Skeletal muscle tissue (tissue), 4 donors: ENCODE measurements around the gene HOMER2. TPM values are rescaled to one million over a fixed set of nuclear protein-coding genes. Genes with fewer than 3 reads are reported as not detected.
"Not testable (repeated sequence)": the region's sequence is repeated elsewhere in the genome, so short reads cannot be mapped to it uniquely, and the experiment has no call there.

Experiments
- H3K27ac ChIP-seq: one replicate; pipeline ENCODE4 v1.7.0; 2013; ENCODE audit warnings: mild to moderate bottlenecking, low read depth, low read length, inconsistent platforms
- H3K27me3 ChIP-seq, 3 donors: one replicate each; pipeline ENCODE4 v1.7.0; 2013; ENCODE audit warnings: low read length in 3 of 3; ENCODE audit not compliant: control insufficient read depth in 3 of 3, insufficient read depth in 3 of 3
- H3K36me3 ChIP-seq, 3 donors: one replicate each; pipeline ENCODE4 v1.7.0; 2013; ENCODE audit warnings: low read length in 3 of 3; ENCODE audit not compliant: control insufficient read depth in 3 of 3, insufficient read depth in 3 of 3
- H3K4me1 ChIP-seq, 3 donors: one replicate each; pipeline ENCODE4 v1.7.0; 2013; ENCODE audit warnings: low read length in 3 of 3, mild to moderate bottlenecking in 3 of 3; ENCODE audit not compliant: control insufficient read depth in 3 of 3, insufficient read depth in 3 of 3
- H3K4me3 ChIP-seq, 3 donors: one replicate each; pipeline ENCODE4 v1.7.0; 2013; ENCODE audit warnings: low read length in 3 of 3
- H3K9ac ChIP-seq, 3 donors: one replicate each; pipeline ENCODE4 v1.7.0; 2013; ENCODE audit warnings: low read length in 3 of 3, mild to moderate bottlenecking in 3 of 3, moderate library complexity in 2 of 3, low read depth in 1 of 3
- H3K9me3 ChIP-seq, 3 donors: one replicate each; pipeline ENCODE4 v1.7.0; 2013; ENCODE audit warnings: low read length in 3 of 3; ENCODE audit not compliant: control insufficient read depth in 3 of 3
- total RNA-seq: library from RNA; depleted of rRNA; stranded (reverse); fragments of >200 nt; gene quantifications from one replicate; pipeline ENCODE4 v1.2.3, GENCODE V29; 2014
- donor health status: Osteomylitis.

Gene HOMER2
- total RNA-seq, 1 donor from 2014 or later: 11.0 TPM

GRCh38 chr15:82874961-82875360 is 77.6 kb downstream of the HOMER2 start:
- peak overlapping the region; percentile 46 for H3K27ac ChIP-seq
- peaks cover 7 to 27% (median 16%) of the 10 kb centered on the region in 3 donors for H3K36me3 ChIP-seq
- peaks cover 8 to 25% (median 23%) of the 10 kb centered on the region in 3 donors for H3K4me1 ChIP-seq
- H3K9me3 ChIP-seq: no peaks in the 10 kb centered on the region
- H3K27me3 ChIP-seq: no peaks in the 10 kb centered on the region
- no peak overlapping the region for H3K9ac ChIP-seq
- H3K4me3 ChIP-seq: no peak overlapping the region

DNA sequence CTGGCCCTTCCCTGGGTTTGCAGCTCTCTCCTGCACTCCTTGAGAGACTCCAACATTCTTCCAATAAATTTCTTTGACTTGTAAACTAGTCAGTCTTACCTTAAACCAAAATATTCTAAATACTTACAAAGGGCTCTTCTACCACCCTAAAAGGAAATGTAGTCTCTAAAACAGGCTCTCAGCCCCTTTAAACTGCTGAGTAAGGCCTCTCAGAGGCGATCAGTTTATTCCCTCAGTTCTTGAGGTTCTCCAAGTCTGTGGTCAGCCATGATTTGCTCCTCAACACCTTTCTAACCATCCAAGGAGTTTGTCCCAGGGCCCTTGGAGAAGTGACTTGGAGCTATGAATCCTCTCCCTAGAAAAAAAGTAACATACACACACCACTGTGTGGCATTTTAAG is 78.3 kb downstream of the HOMER2 start:
- no peak overlapping the region for H3K27ac ChIP-seq

DNA sequence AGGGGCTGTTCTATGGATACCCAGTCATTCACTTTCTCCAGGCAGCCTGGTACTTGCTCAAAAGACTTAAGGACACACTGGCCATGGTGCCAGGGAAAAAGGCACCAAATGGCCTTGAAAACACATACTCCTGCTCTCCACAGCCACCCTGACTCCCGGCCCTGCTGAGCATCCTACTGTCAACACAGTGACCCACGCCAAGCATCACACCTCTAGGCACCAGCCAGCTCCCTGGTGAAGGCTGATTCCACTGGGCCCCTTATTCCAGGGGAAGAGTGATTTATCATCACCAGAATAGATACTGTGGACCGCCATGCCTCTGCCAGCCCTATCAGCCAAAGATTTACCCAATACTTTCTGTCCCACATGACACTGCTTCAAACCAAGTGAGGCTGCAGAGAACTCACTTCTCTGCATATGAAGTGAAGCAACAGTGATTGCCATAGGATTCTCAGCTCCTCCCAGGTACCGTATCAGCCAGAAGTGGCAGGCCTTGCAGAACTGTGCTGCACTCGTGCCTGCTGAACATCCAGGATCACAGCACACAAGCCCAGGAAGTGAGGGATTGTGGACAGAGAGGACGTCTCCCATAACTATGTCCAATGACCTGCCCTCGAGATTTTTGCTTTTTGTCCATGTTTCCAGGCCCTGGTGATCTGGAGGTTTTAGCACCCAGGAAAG is 79.4 kb downstream of the HOMER2 start:
- Histone ChIP-seq H3K27me3 (no peaks in the 10 kb centered on the region), H3K27ac (no peak overlapping the region), H3K4me3 (no peak overlapping the region), H3K9me3 (no peaks in the 10 kb centered on the region), H3K4me1 (peaks cover 8 to 25% (median 22%) of the 10 kb centered on the region in 3 donors), H3K9ac (no peak overlapping the region), H3K36me3 (peaks cover 7 to 27% (median 16%) of the 10 kb centered on the region in 3 donors)

More for the DNA sequence above, 78.3 kb downstream of the HOMER2 start:
- H3K4me3 ChIP-seq: no peak overlapping the region
- H3K4me1 ChIP-seq: peaks cover 8 to 25% (median 23%) of the 10 kb centered on the region in 3 donors
- H3K9ac ChIP-seq: no peak overlapping the region
- H3K27me3 ChIP-seq: no peaks in the 10 kb centered on the region
- H3K36me3 ChIP-seq: peaks cover 7 to 27% (median 16%) of the 10 kb centered on the region in 3 donors
- no peaks in the 10 kb centered on the region for H3K9me3 ChIP-seq

DNA sequence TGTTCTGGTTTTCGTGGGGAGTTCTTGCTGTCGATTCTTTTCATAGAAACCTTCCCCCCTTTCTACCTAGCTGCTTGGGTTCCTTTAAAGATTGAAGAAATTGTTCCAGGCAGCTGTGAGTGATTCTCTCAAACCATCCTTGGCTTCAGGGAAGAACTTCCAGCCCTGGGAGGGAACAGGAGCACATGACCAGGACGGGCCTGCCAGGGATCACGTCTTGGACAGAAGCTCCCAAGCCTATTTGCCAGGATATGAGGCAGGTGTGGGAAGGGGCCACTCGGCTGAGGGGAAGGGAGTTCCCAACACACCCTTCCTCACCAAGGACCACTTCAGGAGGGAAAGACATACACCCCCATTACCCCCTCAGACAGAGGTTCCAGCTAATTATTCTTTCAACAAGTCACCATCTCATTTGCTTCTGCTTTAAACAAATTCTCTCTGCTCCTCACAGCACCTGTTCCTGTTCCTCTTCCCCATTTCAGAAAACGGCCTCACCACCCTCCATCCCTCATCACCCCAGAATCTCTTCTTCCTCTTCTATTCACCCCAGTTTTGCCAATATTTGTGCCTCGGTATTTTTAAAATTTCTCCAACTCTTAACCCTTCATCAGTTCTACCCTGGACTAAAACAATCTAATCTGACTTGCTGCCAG is 80.6 kb downstream of the HOMER2 start:
- Histone ChIP-seq H3K27me3 (no peaks in the 10 kb centered on the region), H3K4me1 (peaks cover 8 to 20% (median 16%) of the 10 kb centered on the region in 3 donors), H3K9me3 (no peaks in the 10 kb centered on the region), H3K9ac (no peak overlapping the region), H3K27ac (no peak overlapping the region), H3K36me3 (peaks cover 7 to 27% (median 16%) of the 10 kb centered on the region in 3 donors), H3K4me3 (no peak overlapping the region)

DNA sequence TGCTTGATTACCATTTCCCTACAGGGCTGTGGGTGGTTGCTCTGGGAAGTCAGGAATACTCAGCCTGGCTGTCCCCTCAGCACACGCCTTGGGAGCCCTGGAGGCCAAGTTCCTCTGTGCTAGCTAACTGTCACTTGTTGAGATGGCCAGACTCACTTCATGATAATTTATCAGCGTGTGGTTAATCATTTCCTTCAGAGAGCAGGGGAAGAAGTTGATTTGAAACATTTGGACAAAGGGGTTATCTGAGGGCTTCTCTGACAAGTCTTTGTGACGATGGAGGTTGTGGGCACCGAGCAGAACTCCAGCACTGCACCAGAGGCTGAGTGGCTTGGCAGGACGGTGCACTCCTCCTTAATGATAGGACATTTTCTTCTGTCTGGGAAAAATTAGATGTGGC is 81.2 kb downstream of the HOMER2 start:
- Histone ChIP-seq H3K9ac (no peak overlapping the region), H3K9me3 (no peaks in the 10 kb centered on the region), H3K27ac (no peak overlapping the region), H3K36me3 (peaks cover 7 to 27% (median 16%) of the 10 kb centered on the region in 3 donors), H3K27me3 (no peaks in the 10 kb centered on the region), H3K4me1 (peaks cover 8 to 20% (median 16%) of the 10 kb centered on the region in 3 donors), H3K4me3 (no peak overlapping the region)

DNA sequence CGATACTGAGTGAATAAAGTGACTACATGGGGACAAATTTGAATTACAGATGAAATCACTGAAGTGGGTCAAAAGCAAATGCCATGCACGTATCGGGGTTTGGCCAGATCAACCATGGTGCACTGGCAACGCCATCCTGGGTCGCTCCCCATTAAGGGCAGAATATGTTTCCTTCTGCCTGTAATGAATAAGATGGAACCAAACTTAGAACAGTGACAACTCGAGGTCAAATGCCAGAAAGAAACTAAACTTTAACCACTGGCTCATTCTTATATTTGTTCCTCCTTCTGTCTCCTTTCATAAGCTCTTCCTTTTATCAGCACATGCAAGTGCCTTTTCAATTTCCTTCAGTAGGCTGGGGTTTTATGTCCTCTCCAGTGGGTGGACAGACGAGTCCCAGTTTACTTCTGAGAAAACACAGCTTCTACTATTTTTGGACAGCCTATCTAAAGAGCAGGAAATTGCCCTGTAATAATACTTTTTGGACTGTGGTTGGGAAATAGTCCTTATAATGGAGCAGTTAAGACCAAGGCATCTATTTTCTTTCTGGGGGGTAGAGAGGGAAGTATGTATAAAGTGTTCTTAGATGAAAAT is 81.7 kb downstream of the HOMER2 start:
- Histone ChIP-seq H3K9ac (no peak overlapping the region), H3K27ac (no peak overlapping the region), H3K4me3 (no peak overlapping the region), H3K4me1 (peaks cover 8 to 17% (median 15%) of the 10 kb centered on the region in 3 donors), H3K27me3 (no peaks in the 10 kb centered on the region), H3K36me3 (peaks cover 7 to 27% (median 16%) of the 10 kb centered on the region in 3 donors), H3K9me3 (no peaks in the 10 kb centered on the region)

- not testable (repeated sequence) for H3K27ac ChIP-seq, H3K27me3 ChIP-seq
Observed at GRCh38 chr15:82865981-82866380, 86.5 kb downstream of the HOMER2 start.

DNA sequence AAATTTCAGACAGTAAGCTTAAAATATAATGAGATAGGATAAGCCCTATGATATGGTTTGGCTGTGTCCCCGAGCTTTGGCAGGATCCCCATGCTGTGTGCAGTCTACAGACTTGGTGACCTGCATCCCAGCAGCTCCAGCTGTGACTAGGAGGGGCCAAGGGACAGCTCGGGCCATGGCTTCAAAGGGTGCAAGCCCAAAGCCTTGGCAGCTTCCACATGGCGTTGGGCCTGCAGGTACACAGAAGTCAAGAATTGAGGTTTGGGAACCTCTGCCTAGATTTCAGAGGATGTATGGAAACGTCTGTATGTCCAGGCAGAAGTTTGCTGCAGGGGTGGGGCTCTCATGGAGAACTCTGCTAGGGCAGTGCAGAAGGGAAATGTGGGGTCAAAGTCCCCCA is 86.9 kb downstream of the HOMER2 start:
- H3K4me1 ChIP-seq, H3K4me3 ChIP-seq, H3K27me3 ChIP-seq, H3K9ac ChIP-seq, H3K9me3 ChIP-seq, H3K27ac ChIP-seq, H3K36me3 ChIP-seq: not testable (repeated sequence)

More at GRCh38 chr15:82865981-82866380, 86.5 kb downstream of the HOMER2 start:
- H3K4me3 ChIP-seq, H3K9ac ChIP-seq, H3K9me3 ChIP-seq, H3K36me3 ChIP-seq, H3K4me1 ChIP-seq: not testable (repeated sequence)

- peaks cover 0 to 2% (median 0%) of the 10 kb centered on the region in 3 donors for H3K36me3 ChIP-seq
- no peaks in the 10 kb centered on the region for H3K4me1 ChIP-seq
- no peak overlapping the region for H3K4me3 ChIP-seq
- no peaks in the 10 kb centered on the region for H3K27me3 ChIP-seq
- H3K27ac ChIP-seq: no peak overlapping the region
- no peaks in the 10 kb centered on the region for H3K9me3 ChIP-seq
- no peak overlapping the region for H3K9ac ChIP-seq
Observed at GRCh38 chr15:82864967-82865366, 87.6 kb downstream of the HOMER2 start.

- peak overlapping the region in 1 of 3 donors; percentile 25 for H3K9ac ChIP-seq
- H3K27ac ChIP-seq: no peak overlapping the region
- no peaks in the 10 kb centered on the region for H3K4me1 ChIP-seq
- peaks cover 0 to 10% (median 7%) of the 10 kb centered on the region in 3 donors for H3K36me3 ChIP-seq
- no peak overlapping the region for H3K4me3 ChIP-seq
- H3K27me3 ChIP-seq: no peaks in the 10 kb centered on the region
- H3K9me3 ChIP-seq: no peaks in the 10 kb centered on the region
Observed at GRCh38 chr15:82862886-82863285, 89.6 kb downstream of the HOMER2 start.
